ENCODE measurements around the gene MGST2.
"Not testable (repeated sequence)": the region's sequence is repeated elsewhere in the genome, so short reads cannot be mapped to it uniquely, and the experiment has no call there.

The MGST2 gene

DNA sequence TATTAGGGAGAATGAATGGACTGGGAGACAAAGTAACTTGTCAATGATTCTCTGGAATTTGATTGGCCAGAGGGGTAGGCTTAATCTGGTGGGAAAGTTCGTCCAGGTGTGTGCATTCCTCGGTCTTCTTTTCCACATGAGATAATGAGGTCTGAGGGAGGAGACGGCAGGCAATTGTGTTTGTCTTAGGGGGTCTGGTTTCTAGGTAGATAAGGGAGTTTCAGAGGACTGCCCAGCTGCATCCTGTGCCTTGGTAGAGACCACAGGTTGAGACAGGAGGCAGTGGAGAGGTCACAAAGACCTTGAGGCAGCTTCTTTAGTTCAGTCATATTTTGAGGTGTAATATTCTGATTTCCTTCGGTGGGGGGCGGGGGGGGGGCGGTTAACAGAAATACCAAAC is 4.3 kb downstream of the MGST2 start:
- no peak for DNase-seq (ENCODE audit: low spot score)

DNA sequence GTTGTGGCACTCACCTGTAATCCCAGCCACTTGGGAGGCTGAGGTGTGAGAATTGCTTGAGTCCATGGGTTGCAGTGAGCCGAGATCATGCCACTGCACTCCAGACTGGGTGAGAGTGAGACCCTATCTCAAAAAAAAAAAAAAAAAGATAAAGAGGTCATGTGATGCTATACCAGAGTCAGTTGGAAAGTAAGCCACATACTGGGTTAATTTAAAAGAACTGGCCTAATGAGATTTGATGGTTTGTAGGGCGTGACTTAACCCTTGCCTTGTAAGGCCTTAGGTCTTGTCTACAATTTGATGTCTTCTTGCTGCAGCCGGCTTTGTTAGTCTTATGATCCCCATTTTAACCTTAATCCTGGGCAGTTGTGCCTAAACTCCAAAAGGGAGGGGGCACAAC is 5.2 kb downstream of the MGST2 start:
- DNase-seq (ENCODE audit: low spot score), result no peak

DNA sequence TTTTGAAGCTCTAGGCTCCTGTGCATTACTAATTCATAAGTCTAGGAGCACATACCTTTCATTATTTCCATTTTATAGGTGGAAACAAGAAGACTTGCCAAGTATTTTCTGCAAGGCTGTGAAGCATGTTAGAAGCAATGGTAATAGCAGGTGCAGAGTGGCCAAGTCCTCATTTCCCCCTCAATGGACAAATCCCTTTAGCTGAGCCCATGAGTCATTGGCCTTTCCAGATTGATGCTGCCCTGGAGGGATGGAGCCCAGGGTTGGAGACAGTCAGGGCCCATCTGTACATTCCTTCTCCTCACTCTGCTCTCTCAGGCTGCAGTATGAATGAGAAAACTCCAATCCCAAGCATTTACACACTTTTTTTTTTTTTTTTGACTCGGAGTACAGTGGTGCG is 6.6 kb downstream of the MGST2 start:
- no peak for DNase-seq (ENCODE audit: low spot score)

DNA sequence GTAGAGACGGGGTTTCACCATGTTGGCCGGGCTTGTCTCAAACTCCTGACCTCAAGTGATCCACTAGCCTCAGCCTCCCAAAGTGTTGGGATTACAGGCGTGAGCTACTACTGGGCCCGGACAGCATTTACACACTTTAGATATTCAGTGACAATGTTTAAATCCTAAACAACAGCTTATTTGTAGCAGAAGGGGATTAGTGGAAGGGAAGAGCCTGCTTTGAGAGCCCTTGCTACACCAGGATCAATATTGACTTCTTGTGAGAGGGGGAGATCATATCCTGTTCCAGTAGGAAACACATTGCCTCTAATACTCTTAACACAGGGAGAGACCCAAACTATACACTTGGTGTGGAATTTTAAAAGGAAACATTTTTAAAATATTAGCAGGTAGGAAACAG is 7.1 kb downstream of the MGST2 start:
- DNase-seq (ENCODE audit: low spot score), result peak; percentile 49

DNA sequence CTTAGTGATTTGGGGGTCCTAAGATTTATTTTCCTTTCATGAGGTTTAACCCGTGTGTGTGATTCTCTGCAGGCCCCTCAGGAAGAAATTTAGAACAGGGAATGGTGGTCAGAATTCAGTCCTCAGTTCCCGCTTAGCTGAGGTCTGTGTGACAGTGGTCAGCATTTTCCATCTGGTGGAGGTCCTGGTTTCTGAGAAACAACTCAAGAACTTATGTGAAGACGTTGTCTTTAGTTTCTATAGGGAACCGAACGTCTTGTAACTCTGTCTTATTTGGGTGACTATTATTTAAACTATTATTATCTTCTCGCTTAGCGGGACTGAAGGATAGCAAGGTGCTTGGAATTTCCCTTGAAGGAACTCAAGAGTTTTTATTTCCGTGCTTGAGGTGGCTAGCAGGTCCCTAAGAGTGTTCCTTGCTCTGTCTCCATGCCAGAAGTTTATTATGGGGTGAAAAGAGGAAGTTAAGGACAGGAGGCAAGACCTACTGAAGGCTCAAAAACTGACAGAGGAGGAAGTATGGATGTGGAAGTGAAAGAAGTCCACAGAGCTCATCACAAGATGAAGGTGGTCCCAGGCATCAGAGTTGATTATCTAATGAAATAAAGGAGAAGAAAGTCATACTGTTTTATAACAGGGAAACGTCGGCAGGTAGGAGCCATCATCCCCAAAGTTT is 9.4 kb downstream of the MGST2 start:
- no peak for DNase-seq (ENCODE audit: low spot score)

DNA sequence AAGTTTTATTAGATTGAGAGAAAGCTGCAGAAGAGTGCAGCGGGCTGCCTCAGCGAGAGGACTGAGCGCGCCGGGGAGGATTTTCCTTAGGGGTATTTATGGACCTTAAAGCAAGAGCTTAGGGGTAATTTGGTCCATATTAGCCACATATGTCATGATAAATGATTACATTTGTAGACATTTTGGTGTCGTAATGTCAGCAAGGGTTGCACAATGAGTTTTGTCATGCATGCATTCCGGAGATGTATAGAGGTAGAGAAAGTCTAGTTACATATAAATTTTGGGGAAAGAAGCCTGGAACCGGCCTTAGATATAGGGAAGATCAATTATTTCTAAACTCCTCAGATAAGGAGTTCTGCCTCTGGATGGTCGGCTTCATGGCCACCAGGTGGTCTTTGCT is 10.0 kb downstream of the MGST2 start:
- DNase-seq (ENCODE audit: low spot score), result no peak

DNA sequence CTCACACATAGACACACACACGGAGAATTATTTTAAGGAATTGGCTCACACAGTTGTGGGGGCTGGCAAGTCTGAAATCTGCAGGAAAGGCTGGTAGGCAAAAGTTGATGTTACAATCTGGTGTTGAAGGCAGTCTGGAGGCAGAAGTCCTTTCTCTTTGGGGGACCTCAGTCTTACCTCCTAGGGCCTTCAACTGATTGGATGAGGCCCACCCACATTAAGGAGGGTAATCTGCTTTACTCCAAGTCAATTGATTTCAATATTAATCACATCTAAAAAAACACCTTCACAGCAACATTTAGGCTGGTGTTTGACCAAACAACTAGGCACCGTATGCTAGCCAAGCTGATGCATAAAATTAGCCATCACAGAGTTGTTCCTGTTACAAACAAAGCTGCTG is 10.7 kb downstream of the MGST2 start:
- no peak for DNase-seq (ENCODE audit: low spot score)

DNA sequence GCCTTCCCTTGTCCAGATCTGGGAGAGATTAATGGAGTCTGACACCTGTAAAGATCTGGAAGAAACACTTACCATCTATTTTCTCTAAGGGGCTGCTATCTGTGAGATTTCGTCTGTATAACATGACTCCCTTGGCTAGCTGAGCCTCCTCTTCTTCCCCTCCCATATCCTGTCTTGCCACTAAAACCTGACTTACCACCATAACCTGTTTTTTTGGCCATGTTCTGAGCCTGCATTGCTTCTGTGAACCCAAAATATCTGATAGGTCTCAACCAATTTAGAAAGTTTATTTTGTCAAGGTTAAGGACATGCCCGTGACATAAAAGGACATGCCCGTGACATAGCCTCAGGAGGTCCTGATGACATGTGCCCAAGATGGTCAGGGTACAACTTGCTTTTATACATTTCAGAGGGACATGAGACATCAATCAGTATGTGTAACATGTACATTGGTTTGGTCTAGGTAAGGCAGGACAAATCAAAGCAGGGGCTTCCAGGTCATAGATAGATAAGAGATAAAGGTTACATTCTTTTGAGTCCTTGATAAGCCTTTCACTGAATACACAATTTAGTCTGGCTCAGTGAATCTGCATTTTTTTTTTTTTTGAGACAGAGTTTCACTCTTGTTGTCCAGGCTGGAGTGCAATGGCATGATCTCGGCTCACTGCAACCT is 11.4 kb downstream of the MGST2 start:
- DNase-seq (ENCODE audit: low spot score), result no peak

DNA sequence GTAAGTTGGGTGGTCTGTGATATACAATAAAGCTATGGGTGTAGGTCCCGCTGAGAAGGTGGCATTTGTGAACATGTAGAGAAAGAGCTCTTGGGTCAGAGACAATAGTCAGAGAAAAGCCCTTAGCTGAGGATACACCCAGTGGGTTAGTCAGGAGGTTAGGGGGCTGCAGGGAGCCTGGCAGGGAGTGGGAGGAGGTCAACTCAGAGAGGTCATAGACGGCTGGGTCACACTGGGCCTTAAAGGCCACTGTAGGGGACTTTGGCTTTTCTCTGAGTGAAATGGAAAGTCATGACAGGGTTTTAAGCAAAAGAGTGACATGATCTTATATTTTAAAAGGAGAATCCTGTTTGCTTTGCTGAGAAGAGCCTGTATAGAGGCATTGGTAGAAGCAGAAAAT is 16.7 kb downstream of the MGST2 start:
- no peak for DNase-seq (ENCODE audit: low spot score)

DNA sequence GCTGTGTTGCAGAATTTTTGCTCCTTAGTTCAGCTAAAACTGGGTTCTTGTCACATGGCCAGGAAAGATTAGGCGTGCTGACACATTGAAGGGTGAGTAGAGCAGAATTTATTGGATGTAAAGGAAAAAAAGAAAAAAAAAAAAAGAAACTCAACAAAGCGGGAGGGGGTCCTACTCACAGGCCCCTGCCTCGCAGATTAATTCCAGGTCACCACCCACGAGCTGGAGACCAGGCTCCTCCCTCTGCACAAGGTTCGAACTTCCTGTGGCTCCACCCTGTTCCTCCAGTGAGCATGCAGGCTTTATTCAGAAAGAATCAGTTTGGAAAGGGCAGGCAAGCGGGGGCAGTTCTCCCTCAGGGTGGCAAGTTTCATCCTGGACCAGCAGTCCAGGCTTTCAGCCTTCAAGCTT is 17.1 kb downstream of the MGST2 start:
- no peak for DNase-seq (ENCODE audit: low spot score)

DNA sequence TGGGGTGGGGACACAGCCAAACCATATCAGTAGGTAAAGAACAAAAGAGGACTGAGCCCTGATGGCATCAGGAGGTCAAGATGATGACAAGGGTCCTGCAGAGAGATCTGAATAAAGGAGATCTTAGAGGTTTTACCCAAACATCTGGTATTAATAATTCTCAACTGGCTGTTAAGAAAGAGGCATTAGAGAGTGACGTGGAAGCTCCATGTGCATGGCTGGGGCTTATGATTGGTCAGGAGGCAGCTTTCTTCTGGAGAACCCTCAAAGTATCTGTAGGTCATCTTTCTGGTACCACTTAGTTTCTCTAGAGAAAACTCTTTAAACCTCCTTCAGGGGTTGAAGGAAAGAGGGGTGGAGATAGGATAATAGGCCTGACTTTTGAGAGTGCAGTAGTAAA is 18.7 kb downstream of the MGST2 start:
- no peak for DNase-seq (ENCODE audit: low spot score)

DNA sequence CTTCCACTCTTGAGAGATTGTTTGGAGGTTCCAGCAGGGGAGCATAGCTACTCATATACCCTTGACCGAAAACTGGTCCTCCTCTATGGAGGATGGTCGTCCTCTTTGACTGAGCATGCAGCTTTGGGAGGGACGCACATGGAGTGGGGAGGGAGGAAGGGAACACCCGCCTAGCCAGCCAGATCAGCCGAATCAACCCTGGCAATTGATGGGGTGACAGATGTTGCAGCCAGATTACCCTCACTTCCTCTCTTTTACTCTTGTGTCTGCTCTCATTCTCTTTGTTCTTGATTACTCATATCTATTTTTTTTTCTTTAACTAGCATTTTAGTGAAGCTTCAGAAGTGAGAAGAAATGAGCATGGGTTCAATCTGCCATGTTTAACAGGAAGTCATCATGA is 19.6 kb downstream of the MGST2 start:
- no peak for DNase-seq (ENCODE audit: low spot score)

DNA sequence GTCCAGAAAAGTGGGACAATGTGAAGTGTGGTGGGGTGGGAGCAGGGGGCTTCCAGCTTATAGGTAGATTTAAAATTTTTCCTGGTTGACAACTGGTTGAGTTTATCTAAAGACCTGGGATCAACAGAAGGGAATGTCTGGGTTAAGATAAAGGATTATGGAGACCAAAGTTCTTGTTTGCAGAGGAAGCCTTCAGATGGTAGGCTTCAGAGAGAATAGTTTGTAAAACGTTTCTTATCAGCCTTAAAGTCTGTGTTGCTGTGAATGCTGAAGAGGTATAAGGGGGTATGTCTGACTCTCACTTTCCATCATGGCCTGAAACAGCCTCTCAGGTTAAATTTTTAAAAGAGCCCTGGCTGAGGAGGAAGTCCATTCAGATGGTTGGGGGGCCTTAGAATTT is 20.5 kb downstream of the MGST2 start:
- DNase-seq (ENCODE audit: low spot score), result no peak

DNA sequence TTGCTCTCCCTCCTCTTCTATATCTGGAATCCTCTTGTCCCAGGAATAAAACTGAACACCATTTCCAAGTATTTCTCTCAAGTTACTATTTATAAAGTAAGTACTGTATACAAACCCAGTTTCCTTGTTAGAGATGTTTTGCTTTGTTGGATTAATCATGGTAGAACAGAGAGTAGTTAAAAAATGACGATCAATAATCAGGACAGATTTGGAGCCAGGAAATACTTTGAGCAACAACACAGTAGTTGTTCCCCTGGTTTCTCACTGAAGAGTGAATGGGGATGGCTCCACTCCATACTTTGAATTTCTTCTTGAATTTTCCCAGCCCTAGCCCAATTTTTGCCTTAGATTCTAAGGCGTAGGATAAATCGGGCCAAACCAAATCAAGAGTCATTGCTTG is 21.4 kb downstream of the MGST2 start:
- DNase-seq (ENCODE audit: low spot score), result no peak

DNA sequence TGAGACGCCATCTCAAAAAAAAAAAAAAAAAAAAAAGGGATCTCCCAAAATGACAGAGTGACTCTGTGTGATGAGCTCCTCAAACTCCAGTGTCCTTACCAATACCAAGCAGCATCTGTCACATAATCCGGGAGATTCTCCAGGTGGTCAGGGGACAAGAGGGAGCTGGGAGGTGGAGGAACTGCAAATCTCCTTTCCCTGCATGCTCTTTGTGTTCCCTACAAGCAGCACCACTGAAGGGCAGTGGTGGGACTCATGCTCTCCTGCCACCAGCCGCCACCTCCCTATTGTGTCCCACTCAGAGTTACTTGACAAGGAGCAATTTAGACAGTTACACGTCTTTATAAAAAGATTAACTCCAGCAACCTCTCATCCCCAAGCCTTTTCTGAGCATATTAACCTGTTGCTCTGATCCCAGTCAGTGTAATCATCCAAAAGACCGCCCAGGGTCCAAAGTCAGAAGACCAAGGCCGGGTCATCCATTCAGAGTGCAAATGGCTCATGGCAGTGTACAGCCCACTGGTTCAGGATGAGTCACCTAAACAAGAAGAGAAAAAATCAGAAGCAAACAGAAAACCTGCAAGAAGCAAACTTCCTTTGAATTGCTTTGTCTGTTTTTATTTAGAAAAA is 23.6 kb downstream of the MGST2 start:
- DNase-seq (ENCODE audit: low spot score), result no peak

DNA sequence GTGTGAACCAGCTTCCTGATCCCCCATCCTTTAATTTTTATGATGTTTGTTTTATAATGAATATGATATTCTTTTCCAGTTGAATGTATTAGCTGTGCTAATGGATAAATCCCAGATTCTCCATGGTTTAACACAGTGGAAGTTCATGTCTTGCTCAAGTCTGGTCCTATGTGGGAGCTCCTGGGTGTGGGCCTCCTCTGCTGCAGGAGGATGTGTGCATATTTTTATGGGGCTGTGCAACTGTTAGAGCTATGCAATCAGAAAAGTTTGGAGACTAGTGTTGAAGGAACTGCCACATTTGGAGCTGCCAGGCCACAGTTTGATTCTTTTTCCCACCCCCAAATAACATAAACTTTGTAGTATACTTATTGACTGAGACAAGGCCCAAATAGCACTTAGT is 24.8 kb downstream of the MGST2 start:
- DNase-seq (ENCODE audit: low spot score), result no peak

DNA sequence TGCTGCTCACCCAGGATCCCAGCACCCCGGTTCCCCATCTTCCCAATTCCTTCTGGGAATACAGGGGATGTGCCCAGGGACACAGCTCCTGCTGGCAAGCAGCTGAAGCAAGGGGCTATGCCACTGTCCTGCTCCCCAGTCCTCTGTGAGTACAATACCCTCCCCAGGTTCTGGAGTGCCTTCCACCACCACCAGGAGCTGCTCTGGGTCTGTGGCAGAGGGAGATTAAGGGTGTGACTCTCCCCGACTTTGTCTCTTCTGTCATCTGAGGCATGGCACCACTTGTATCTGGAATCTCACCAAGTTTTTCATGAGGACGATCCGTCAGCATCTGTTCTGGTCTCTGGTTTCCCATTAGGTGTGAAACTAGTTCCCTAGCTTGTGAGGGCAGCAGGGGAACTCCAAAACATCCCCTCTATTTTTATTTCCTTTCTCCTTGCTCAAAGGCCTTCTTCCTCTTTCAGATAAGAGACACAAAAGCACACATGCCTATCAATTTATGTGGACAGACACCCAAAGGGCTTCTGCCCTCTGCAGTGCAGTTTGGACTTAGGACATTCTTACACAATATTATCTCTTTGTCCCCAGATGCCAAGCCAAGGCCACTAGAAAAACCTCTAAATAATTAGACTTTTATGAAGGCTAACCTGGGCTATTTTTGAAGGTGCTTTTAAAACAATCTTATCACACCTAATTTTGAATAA is 26.8 kb downstream of the MGST2 start:
- peak; percentile 58 for DNase-seq (ENCODE audit: low spot score)

DNA sequence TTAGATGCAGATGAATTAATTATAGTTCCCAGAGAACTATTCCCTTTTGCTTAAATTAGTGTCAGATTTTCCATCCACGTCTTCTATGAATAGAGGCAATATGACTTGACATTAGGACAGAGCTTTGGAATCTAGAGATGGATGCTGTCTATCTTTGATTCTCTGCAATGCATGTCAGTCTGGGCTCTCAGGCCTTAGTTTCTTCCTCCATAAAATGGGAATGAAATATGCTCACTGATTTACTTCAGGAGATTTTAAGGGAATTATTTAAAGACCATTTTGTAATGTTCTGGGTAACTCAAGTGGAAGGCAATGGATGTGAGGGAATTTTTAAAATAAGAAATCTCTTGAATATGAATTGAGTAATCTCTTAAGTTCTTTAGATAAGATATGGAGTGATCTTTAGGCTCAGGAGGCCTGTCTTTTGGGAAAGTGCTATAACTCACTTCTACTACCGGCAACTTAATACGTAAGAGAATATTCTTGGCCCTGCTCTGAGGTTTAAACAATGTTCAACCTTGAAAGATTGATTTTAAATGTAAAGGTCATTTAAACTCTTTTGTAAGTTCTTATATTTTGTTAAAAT is 29.0 kb downstream of the MGST2 start:
- no peak for DNase-seq (ENCODE audit: low spot score)

DNA sequence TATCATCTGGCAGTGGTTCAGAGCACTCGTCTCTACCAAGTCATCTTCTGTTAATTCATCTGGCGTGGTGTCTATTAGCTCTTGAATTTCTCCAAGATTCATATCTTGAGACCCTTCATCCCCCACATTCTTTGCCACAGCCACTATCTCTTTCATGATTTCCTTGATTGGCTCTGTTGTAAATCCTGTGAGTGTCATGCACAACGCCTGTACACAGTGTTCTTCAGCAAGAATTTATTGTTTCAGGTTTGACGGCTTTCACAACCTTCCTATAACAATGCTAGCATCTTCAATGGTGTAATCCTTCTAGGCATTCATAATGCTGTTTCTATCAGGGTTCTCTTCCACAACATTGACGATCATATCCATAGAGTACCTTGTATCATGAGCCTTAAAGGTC is 30.9 kb downstream of the MGST2 start:
- DNase-seq (ENCODE audit: low spot score), result no peak

DNA sequence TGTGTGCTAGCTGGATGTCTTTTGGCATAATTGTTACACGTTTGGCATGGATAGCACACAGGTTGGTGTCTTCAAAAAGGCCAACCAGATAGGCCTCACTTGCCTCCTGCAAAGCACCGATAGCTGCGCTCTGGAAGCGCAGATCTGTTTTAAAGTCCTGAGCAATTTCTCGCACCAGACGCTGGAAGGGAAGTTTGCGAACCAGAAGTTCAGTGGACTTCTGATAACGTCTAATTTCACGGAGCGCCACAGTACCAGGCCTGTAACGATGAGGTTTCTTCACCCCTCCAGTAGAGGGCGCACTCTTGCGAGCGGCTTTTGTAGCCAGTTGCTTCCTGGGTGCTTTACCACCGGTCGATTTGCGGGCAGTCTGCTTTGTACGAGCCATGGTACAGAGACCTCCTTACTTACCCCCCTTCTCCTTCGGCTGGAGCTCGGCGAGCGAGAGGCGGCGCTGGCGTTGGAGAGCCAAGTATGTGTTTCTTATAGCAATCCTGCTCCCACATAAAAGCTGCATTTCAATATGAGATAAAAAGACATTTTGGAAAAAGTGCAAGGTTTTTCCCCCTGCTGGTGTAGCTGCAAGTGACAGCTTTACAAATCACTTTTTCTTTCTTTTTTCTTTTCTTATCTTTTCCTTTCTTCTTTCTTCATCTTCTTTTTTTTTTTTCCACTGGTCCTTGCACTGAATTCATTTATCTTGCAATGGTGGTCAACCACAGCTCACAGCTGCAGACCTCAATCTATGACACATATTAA is 32.7 kb downstream of the MGST2 start:
- not testable (repeated sequence) for DNase-seq (ENCODE audit: low spot score)

DNA sequence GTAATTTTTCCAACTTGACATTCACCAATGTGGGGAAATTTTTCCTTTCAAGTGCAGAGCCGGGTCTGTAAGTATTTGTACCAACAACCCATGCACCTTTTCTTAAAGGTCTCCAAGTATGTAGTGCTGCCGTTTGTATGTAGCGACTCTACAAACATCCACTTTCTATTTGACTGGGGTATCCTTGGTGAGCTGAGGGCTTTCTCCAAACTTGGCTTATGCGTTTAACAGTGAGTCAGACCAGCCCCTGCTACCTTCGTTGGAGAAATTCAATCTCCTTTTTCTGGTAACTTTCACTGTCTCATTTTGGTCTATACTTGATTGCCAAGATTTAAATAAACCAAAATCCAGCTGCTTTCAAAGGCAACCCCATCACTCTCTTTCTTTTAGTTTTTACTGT is 34.9 kb downstream of the MGST2 start:
- no peak for DNase-seq (ENCODE audit: low spot score)

DNA sequence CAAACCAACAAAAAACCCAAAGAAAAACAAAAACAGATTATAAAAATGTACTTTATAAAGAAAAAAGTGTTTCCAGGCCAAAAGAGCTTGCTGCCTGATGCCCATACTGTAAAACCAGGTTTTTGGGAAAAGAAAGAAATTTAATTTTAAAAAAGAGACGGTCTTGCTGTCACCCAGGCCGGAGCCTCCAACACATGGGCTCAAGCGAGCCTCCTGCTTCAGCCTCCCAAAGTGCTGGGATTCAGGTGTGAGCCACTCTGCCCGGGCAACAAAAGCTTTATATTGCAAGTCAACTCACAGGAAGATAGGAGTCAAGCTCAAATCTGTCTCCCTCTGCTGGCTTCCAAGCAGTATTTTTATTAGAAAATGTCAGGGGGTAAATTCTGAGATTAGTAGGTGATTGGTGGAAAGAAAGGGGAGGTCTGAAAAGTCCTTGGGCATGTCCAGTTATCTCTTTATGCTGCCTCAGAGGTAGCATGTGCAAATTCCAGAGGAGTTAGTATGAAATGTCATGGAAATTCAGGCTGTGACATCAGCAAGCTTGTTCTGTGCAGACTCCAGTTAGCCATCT is 39.4 kb downstream of the MGST2 start:
- DNase-seq (ENCODE audit: low spot score), result no peak
